ENCODE data around the gene SCIN.
A peak's percentile ranks its signal among the peaks of the same experiment; 100 is the strongest.
"Not testable (repeated sequence)": the region's sequence is repeated elsewhere in the genome, so short reads cannot be mapped to it uniquely, and the experiment has no call there.

SCIN gene

GRCh38 chr7:12688485-12689170, 118.1 kb downstream of the SCIN start:
- DNase-seq: not testable (repeated sequence)

GRCh38 chr7:12689451-12689850, 118.9 kb downstream of the SCIN start:
- DNase-seq: no peak

- DNase-seq: no peak
These were observed 119.7 kb downstream of the SCIN start for GRCh38 chr7:12690041-12690878.

- not testable (repeated sequence) for DNase-seq
These were observed 120.9 kb downstream of the SCIN start for GRCh38 chr7:12691388-12691787.

GRCh38 chr7:12692035-12692434, 121.5 kb downstream of the SCIN start:
- no peak for DNase-seq

GRCh38 chr7:12692479-12693259, 122.1 kb downstream of the SCIN start:
- no peak for DNase-seq

- no peak for DNase-seq
These were observed 124.3 kb downstream of the SCIN start for GRCh38 chr7:12694817-12695216.

- no peak for DNase-seq
These were observed 125.4 kb downstream of the SCIN start for GRCh38 chr7:12695965-12696364.

GRCh38 chr7:12699299-12699698, 128.8 kb downstream of the SCIN start:
- no peak for DNase-seq

GRCh38 chr7:12701433-12701832, 130.9 kb downstream of the SCIN start:
- DNase-seq: no peak

- DNase-seq: peak; percentile 29
These were observed 133.4 kb downstream of the SCIN start for GRCh38 chr7:12703881-12704280.

- DNase-seq: no peak
These were observed 135.4 kb downstream of the SCIN start for GRCh38 chr7:12705878-12706277.

GRCh38 chr7:12706900-12707536, 136.5 kb downstream of the SCIN start:
- DNase-seq: peak; percentile 41

GRCh38 chr7:12708314-12708713, 137.8 kb downstream of the SCIN start:
- no peak for DNase-seq

Data from fibroblast of skin of abdomen (primary cell).